H1 (cell line): ENCODE results near the gene OSBPL3. TPM values are rescaled to one million over a fixed set of nuclear protein-coding genes. Genes with fewer than 3 reads are reported as not detected.

Experiments used
- CTCF ChIA-PET: fragments of 300-600 bp; sonication (Branson Sonifier 250); formaldehyde crosslinking; loops from one replicate; lab custom pipeline; 2021; ENCODE audit not compliant: partially characterized antibody; lab: Charles Lee
- POLR2A ChIA-PET: fragments of 300-600 bp; sonication (Branson Sonifier 250); formaldehyde crosslinking; loops from one replicate; lab custom pipeline; 2021; ENCODE audit warnings: inconsistent platforms; ENCODE audit not compliant: partially characterized antibody; lab: Charles Lee
- DNase-seq, 2 experiments: peaks; one replicate each; pipeline versions ENCODE4 v3.0.0 to v3.0.0-alpha.2; 2010 to 2022; ENCODE audit warnings: low spot score in 2 of 2, low read depth in 1 of 2, mixed read lengths in 1 of 2
- FAIRE-seq: peaks from 2 replicates; lab custom pipeline; 2011; peaks lifted over from hg19 to GRCh38; lab: Jason Lieb, UNC
- H2AFZ ChIP-seq: 2 replicates; pipeline ENCODE4 v1.8.1; 2012; ENCODE audit warnings: low read length, inconsistent platforms
- H2AK5ac ChIP-seq: 2 replicates; pipeline ENCODE4 v1.6.1; 2013; ENCODE audit warnings: low read depth, low read length
- H2BK120ac ChIP-seq: replicated peaks from 2 replicates; pipeline ENCODE3; 2013; ENCODE audit warnings: low read depth, low read length, inconsistent platforms
- H2BK12ac ChIP-seq: 2 replicates; pipeline ENCODE4 v1.6.1; 2013; ENCODE audit warnings: low read depth, low read length
- H2BK15ac ChIP-seq: 2 replicates; pipeline ENCODE4 v1.6.1; 2013; ENCODE audit warnings: low read length
- H2BK20ac ChIP-seq: 2 replicates; pipeline ENCODE4 v1.6.1; 2013; ENCODE audit warnings: low read length
- H2BK5ac ChIP-seq: 2 replicates; pipeline ENCODE4 v1.6.1; 2013; ENCODE audit warnings: low read depth, low read length
- H3K14ac ChIP-seq: 2 replicates; pipeline ENCODE4 v1.6.1; 2013; ENCODE audit warnings: inconsistent platforms; ENCODE audit not compliant: insufficient read length
- H3K18ac ChIP-seq: 2 replicates; pipeline ENCODE4 v1.6.1; 2013; ENCODE audit warnings: low read length; ENCODE audit errors: extremely low read depth
- H3K23ac ChIP-seq: 2 replicates; pipeline ENCODE4 v1.6.1; 2013; ENCODE audit warnings: inconsistent platforms; ENCODE audit not compliant: insufficient read length
- H3K23me2 ChIP-seq: 2 replicates; pipeline ENCODE4 v1.6.1; 2013; ENCODE audit warnings: low read depth, low read length
- H3K27ac ChIP-seq: 2 replicates; pipeline ENCODE4 v1.6.1; 2011; ENCODE audit warnings: low read depth, low read length, inconsistent platforms
- H3K27me3 ChIP-seq, 4 experiments: replicated peaks in 1 of 4; 1 replicate in 1 of 4; 2 replicates in 3 of 4; pipeline versions ENCODE4 v1.6.1 to v1.8.1; 2011 to 2013; ENCODE audit warnings: low read length in 3 of 4, mild to moderate bottlenecking in 3 of 4, inconsistent platforms in 2 of 4, mixed read lengths in 2 of 4, moderate library complexity in 1 of 4; ENCODE audit not compliant: control insufficient read depth in 3 of 4, insufficient read depth in 3 of 4; ENCODE audit errors: extremely low read depth in 1 of 4
- H3K36me3 ChIP-seq, 4 experiments: 2 replicates each; pipeline versions ENCODE4 v1.6.1 to v1.8.1; 2011 to 2013; ENCODE audit warnings: mild to moderate bottlenecking in 4 of 4, low read length in 3 of 4, moderate library complexity in 2 of 4, control low read depth in 1 of 4, inconsistent platforms in 1 of 4; ENCODE audit not compliant: insufficient read depth in 4 of 4, control insufficient read depth in 2 of 4
- H3K4ac ChIP-seq: replicated peaks from 2 replicates; pipeline ENCODE3; 2013; ENCODE audit warnings: low read length, low read depth, mixed read lengths, inconsistent platforms; ENCODE audit not compliant: insufficient read length
- H3K4me1 ChIP-seq, 4 experiments: replicated peaks in 1 of 4; 1 replicate in 1 of 4; 2 replicates in 3 of 4; pipeline versions ENCODE4 v1.6.1 to v1.8.1; 2011 to 2013; ENCODE audit warnings: low read length in 3 of 4, inconsistent platforms in 2 of 4, mixed read lengths in 1 of 4; ENCODE audit not compliant: insufficient read depth in 4 of 4, control insufficient read depth in 3 of 4
- H3K4me2 ChIP-seq, 2 experiments: 2 replicates each; pipeline versions ENCODE4 v1.6.1 to v1.8.1; 2011 to 2013; ENCODE audit warnings: low read depth in 2 of 2, low read length in 2 of 2, control low read depth in 1 of 2, inconsistent platforms in 1 of 2, mild to moderate bottlenecking in 1 of 2; ENCODE audit not compliant: insufficient read depth in 1 of 2
- H3K4me3 ChIP-seq, 4 experiments: fragments of 200-600, 300-600 bp in 1 of 4; sonication (generic), shearing (Covaris generic), sonication (Bioruptor Twin) in 1 of 4; 2 replicates each; pipeline versions ENCODE4 v1.5.1 to v1.8.1; 2011 to 2016; ENCODE audit warnings: low read length in 4 of 4, low read depth in 3 of 4, control low read depth in 2 of 4, inconsistent platforms in 2 of 4, mild to moderate bottlenecking in 2 of 4, mixed read lengths in 1 of 4, moderate library complexity in 1 of 4; ENCODE audit not compliant: insufficient read depth in 2 of 4; ENCODE audit errors: extremely low read depth in 1 of 4
- H3K56ac ChIP-seq: replicated peaks from 2 replicates; pipeline ENCODE3; 2013; ENCODE audit warnings: low read depth, mild to moderate bottlenecking, mixed read lengths, low read length, inconsistent platforms; ENCODE audit not compliant: insufficient read length
- H3K79me1 ChIP-seq: 2 replicates; pipeline ENCODE4 v1.6.1; 2013; ENCODE audit warnings: low read depth, low read length, control low read depth
- H3K79me2 ChIP-seq, 2 experiments: 2 replicates each; pipeline versions ENCODE4 v1.6.1 to v1.8.1; 2012 to 2013; ENCODE audit warnings: low read length in 2 of 2, mild to moderate bottlenecking in 2 of 2, inconsistent platforms in 1 of 2; ENCODE audit not compliant: insufficient read depth in 2 of 2, control insufficient read depth in 1 of 2
- H3K9ac ChIP-seq, 4 experiments: replicated peaks in 1 of 4; 1 replicate in 1 of 4; 2 replicates in 3 of 4; pipeline versions ENCODE4 v1.6.1 to v1.8.1; 2011 to 2013; ENCODE audit warnings: low read depth in 3 of 4, low read length in 3 of 4, control low read depth in 2 of 4, mild to moderate bottlenecking in 2 of 4, moderate library complexity in 2 of 4, inconsistent platforms in 1 of 4; ENCODE audit errors: extremely low read depth in 1 of 4
- H3K9me3 ChIP-seq, 2 experiments: 2 replicates each; pipeline versions ENCODE4 v1.6.1 to v1.8.1; 2012 to 2013; ENCODE audit warnings: mild to moderate bottlenecking in 2 of 2, moderate library complexity in 2 of 2, control low read depth in 1 of 2, inconsistent platforms in 1 of 2, low read depth in 1 of 2, low read length in 1 of 2, mixed read lengths in 1 of 2; ENCODE audit not compliant: insufficient read depth in 2 of 2
- H4K20me1 ChIP-seq, 2 experiments: replicated peaks in 1 of 2; 2 replicates each; pipeline versions ENCODE3 to v1.8.1; 2011 to 2013; ENCODE audit warnings: inconsistent platforms in 2 of 2, low read length in 2 of 2, mild to moderate bottlenecking in 1 of 2; ENCODE audit not compliant: insufficient read depth in 2 of 2, control insufficient read depth in 1 of 2
- H4K5ac ChIP-seq: 2 replicates; pipeline ENCODE4 v1.6.1; 2013; ENCODE audit warnings: low read length, low read depth, mixed read lengths, inconsistent platforms; ENCODE audit not compliant: insufficient read length
- H4K8ac ChIP-seq: 2 replicates; pipeline ENCODE4 v1.8.0; 2013; ENCODE audit warnings: mild to moderate bottlenecking, moderate library complexity, low read length, inconsistent platforms; ENCODE audit not compliant: insufficient read depth; ENCODE audit errors: extremely low read depth
- H4K91ac ChIP-seq: replicated peaks from 2 replicates; pipeline ENCODE3; 2013; ENCODE audit warnings: low read length, mixed read lengths, inconsistent platforms; ENCODE audit not compliant: insufficient read length
- CTCF ChIP-seq, 3 experiments: IDR thresholded peaks; 1 replicate in 2 of 3; 2 replicates in 1 of 3; pipeline versions ENCODE4 v1.5.1 to v1.6.1; 2011; ENCODE audit warnings: low read length in 3 of 3, mild to moderate bottlenecking in 3 of 3, inconsistent platforms in 2 of 3, low read depth in 1 of 3, moderate library complexity in 1 of 3; ENCODE audit not compliant: insufficient read depth in 1 of 3; ENCODE audit errors: control extremely low read depth in 1 of 3
- RAD21 ChIP-seq, 2 experiments: IDR thresholded peaks in 1 of 2; conservative IDR thresholded peaks in 1 of 2; 2 replicates each; pipeline ENCODE4 v1.6.1; 2011; ENCODE audit warnings: low read depth in 2 of 2, low read length in 2 of 2, improper control_type of control experiment in 1 of 2, inconsistent platforms in 1 of 2, mild to moderate bottlenecking in 1 of 2, moderate library complexity in 1 of 2
- SIX5 ChIP-seq: IDR thresholded peaks from 2 replicates; pipeline ENCODE4 v1.6.1; 2011; ENCODE audit warnings: mild to moderate bottlenecking, low read depth, low read length
- TEAD4 ChIP-seq: IDR thresholded peaks from 2 replicates; pipeline ENCODE4 v1.6.1; 2012; ENCODE audit warnings: low read depth, low read length, inconsistent platforms, mixed read lengths
- WGBS, 2 experiments: shearing (Covaris generic) in 1 of 2; methylation state at CpG; one replicate each; pipeline versions ENCODE4 v1.1.6 to v1.1.7; 2013 to 2015; ENCODE audit warnings: low lambda C conversion rate in 2 of 2, mixed read lengths in 2 of 2, inconsistent platforms in 1 of 2, low coverage in 1 of 2, missing lambda C conversion rate in 1 of 2; ENCODE audit not compliant: insufficient replicate concordance in 2 of 2, insufficient coverage in 1 of 2, insufficient read length in 1 of 2; ENCODE audit errors: extremely low coverage in 1 of 2, missing lambda C conversion rate in 1 of 2; 5-methylcytosine and 5-hydroxymethylcytosine counted together
- polyA plus RNA-seq, 7 experiments: library from polyadenylated mRNA; depleted of rRNA in 3 of 7; stranded (reverse) in 5 of 7; unstranded in 2 of 7; fragments of >200 nt in 5 of 7; fragments of 200-250 nt in 2 of 7; gene quantifications; 1 replicate in 5 of 7; 2 replicates in 1 of 7; 4 replicates in 1 of 7; pipeline versions ENCODE4 v1.2.1 to v1.2.3, GENCODE V29; 2011 to 2013; ENCODE audit warnings: missing spikeins in 2 of 7, mixed read lengths in 2 of 7
- total RNA-seq: library from RNA; stranded (reverse); fragmentation: NEBNext Ultra II Directional; extraction: Animal tissue kit (Norgen Biotek cat#: 25700); gene quantifications from 2 replicates; pipeline ENCODE4 v1.2.1, GENCODE V29; 2021

The OSBPL3 gene
- total and polyA plus RNA-seq, 2 of the 8 experiments (the other 6 are each of a cell fraction or from before 2014, with no cell fraction given), result 2.8 to 13.9 TPM

DNA sequence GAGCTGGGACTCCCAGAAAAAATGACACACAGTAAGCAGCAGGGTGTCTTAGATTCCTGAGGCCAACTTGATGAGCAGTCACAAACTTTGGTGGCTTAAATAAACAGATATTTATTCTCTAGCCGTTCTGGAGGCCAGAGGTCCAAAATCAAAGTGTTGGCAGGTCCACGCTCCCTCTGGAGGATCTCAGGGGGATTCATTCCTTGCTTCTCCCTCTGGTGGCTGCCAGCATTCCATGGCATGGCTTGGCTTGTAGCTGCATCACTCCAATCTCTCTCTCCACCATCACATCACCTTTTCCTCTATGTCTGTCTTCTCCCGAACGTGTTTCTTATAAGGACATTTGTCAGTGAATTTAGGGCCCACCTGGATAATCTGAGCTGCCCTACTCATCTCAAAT lies 98.4 kb downstream of the OSBPL3 start:
- Histone ChIP-seq H4K5ac (no peak overlapping the region), H3K27me3 (no peaks in the 10 kb centered on the region), H2AFZ (no peak overlapping the region), H3K27ac (no peak overlapping the region), H2BK120ac (no peak overlapping the region), H3K56ac (no peak overlapping the region), H2AK5ac (no peak overlapping the region), H3K14ac (no peak overlapping the region), H4K91ac (no peak overlapping the region), H3K9ac (no peak overlapping the region), H3K79me2 (no peaks in the 10 kb centered on the region), H4K20me1 (no peaks in the 10 kb centered on the region), H3K4me3 (no peak overlapping the region), H3K18ac (no peak overlapping the region), H3K23me2 (no peaks in the 10 kb centered on the region), H3K79me1 (no peaks in the 10 kb centered on the region), H3K4ac (no peak overlapping the region), H4K8ac (no peak overlapping the region), H2BK5ac (no peak overlapping the region), H3K23ac (no peak overlapping the region), H3K36me3 (no peaks in the 10 kb centered on the region), H2BK20ac (no peak overlapping the region), H2BK12ac (no peak overlapping the region), H3K4me2 (no peak overlapping the region), H3K9me3 (no peaks in the 10 kb centered on the region), H3K4me1 (peaks cover 3 to 21% (median 14%) of the 10 kb centered on the region in 4 experiments; a peak in 5 of 7 replicates), H2BK15ac (no peak overlapping the region)
- FAIRE-seq (no peak), DNase-seq (no peak)
- TF ChIP-seq SIX5 (no peak), CTCF (IDR thresholded peaks at IDR 0.05; ENCODE audit: control extremely low read depth in 1 of 3, insufficient read depth in 1 of 3, low read depth in 1 of 3, low read length in 3 of 3) (peak; percentile 59 to 92 (median 65)), RAD21 (IDR thresholded peaks at IDR 0.05 in 1 of 2, conservative IDR thresholded peaks at IDR 0.05 in 1 of 2; ENCODE audit: low read depth in 2 of 2, low read length in 2 of 2) (peak; percentile 24 to 51; a peak in 2 of 4 replicates), TEAD4 (peak; percentile 68)
- ChIA-PET POLR2A (no interaction called here), CTCF (interaction anchor here (0.7 to 3.9 kb wide), 20 partner anchors 10 to 217 kb away, joined by 3 to 29 read pairs (median 4); no protein-coding TSS in a partner anchor)
- WGBS, 2 experiments, result 88% methylated on average over 4 of the region's 4 CpGs; no CpG with 5 or more reads in 1 of the 2 experiments
